ENCODE results near the gene MROH8.
A peak's percentile ranks its signal among the peaks of the same experiment; 100 is the strongest.

Gene MROH8

DNA sequence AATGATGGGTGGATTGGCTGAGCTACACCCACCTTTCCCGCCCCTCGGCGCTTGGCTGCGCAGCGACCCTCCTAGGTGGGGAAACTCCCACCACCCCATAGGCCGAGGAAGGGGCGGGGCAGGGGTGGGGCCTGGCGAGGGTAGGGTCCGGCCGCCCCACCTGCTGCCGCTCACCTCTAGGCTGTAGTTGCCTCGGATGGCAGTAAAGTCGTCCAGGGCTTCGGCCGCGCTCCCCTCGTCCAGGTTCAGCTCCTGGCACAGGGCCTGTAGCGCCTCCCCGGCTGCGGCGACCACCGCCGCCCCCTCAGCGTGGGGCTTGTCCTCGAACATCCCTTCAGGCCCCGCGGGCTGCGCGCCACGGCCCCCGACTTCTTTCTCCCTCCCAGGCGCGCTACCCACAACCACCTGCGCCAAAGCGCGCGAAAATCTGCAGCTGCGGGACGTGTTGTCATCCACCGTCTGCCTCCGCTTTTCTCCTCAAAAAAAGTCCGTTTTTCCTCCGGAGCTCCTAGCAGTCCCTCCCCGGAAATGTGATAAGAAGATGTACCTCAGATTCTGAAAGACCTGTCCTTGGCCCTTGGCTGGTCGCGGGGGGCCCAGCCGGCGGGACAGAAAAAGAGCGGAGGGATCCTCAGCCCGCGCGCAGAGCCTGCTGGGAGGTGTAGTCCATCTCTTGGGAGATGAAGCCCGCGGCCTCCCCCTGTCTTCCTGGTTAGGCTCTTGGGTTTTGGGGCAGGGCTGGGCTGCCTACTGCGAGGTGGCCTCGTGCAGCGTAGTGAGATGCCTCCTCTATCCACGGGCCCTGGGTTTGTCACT lies 83.5 kb downstream of the MROH8 start, which contains the start of gene RBL1 (continued):
- peak; percentile 90 for TF ChIP-seq ZBTB10 (tag by site-specific recombination; IDR thresholded peaks at IDR 0.05)
- TF ChIP-seq KLF9 (tag by site-specific recombination; IDR thresholded peaks at IDR 0.05; ENCODE audit: low read depth): peak; percentile 95
- peak; percentile 55; the same call in 1 of the 2 replicates for TF ChIP-seq REST (tag by site-specific recombination; IDR thresholded peaks at IDR 0.05)
- TF ChIP-seq, protein P1, sequence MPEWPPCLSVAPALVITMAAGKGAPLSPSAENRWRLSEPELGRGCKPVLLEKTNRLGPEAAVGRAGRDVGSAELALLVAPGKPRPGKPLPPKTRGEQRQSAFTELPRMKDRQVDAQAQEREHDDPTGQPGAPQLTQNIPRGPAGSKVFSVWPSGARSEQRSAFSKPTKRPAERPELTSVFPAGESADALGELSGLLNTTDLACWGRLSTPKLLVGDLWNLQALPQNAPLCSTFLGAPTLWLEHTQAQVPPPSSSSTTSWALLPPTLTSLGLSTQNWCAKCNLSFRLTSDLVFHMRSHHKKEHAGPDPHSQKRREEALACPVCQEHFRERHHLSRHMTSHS (tag by site-specific recombination; IDR thresholded peaks at IDR 0.05): 0 out of 2 replicates have a peak, but pooled peaks have one; percentile 52
- peak; percentile 81; the same call in 1 of the 2 replicates for TF ChIP-seq MZF1 (tag by site-specific recombination; IDR thresholded peaks at IDR 0.05; ENCODE audit: borderline replicate concordance)
- peak; percentile 87 for TF ChIP-seq ZSCAN5A (tag by site-specific recombination; IDR thresholded peaks at IDR 0.05)
- TF ChIP-seq, protein P2, sequence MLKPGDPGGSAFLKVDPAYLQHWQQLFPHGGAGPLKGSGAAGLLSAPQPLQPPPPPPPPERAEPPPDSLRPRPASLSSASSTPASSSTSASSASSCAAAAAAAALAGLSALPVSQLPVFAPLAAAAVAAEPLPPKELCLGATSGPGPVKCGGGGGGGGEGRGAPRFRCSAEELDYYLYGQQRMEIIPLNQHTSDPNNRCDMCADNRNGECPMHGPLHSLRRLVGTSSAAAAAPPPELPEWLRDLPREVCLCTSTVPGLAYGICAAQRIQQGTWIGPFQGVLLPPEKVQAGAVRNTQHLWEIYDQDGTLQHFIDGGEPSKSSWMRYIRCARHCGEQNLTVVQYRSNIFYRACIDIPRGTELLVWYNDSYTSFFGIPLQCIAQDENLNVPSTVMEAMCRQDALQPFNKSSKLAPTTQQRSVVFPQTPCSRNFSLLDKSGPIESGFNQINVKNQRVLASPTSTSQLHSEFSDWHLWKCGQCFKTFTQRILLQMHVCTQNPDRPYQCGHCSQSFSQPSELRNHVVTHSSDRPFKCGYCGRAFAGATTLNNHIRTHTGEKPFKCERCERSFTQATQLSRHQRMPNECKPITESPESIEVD (tag by site-specific recombination; IDR thresholded peaks at IDR 0.05): peak; percentile 63
- peak; percentile 48; the same call in 1 of the 2 replicates for TF ChIP-seq ZNF677 (tag by site-specific recombination; IDR thresholded peaks at IDR 0.05)
- peak; percentile 94 for TF ChIP-seq YY1 (tag by site-specific recombination; IDR thresholded peaks at IDR 0.05)
- no peak for TF ChIP-seq ZNF292 (tag by site-specific recombination; IDR thresholded peaks at IDR 0.05; ENCODE audit: borderline replicate concordance, low read depth)
- no peak for TF ChIP-seq ZNF768 (tag by site-specific recombination; IDR thresholded peaks at IDR 0.05)
- peak; percentile 88 for TF ChIP-seq ZBTB48 (tag by site-specific recombination; IDR thresholded peaks at IDR 0.05)
- TF ChIP-seq ZNF48 (tag by site-specific recombination; IDR thresholded peaks at IDR 0.05): no peak
- peak; percentile 80 for TF ChIP-seq TRIM28 (IDR thresholded peaks at IDR 0.05; ENCODE audit: borderline replicate concordance, low read length)
- TF ChIP-seq HOXA7 (CRISPR knock-in tag; IDR thresholded peaks at IDR 0.05; ENCODE audit: borderline replicate concordance): no peak
- TF ChIP-seq ZNF558 (tag by site-specific recombination; IDR thresholded peaks at IDR 0.05): peak; percentile 85
- TF ChIP-seq ZNF561 (tag by site-specific recombination; IDR thresholded peaks at IDR 0.05; ENCODE audit: borderline replicate concordance): peak; percentile 98
- peak; percentile 94 for TF ChIP-seq ZBTB1 (tag by site-specific recombination; IDR thresholded peaks at IDR 0.05)
- TF ChIP-seq ZNF529 (tag by site-specific recombination; IDR thresholded peaks at IDR 0.05; ENCODE audit: insufficient replicate concordance): no peak
- TF ChIP-seq, protein P3, sequence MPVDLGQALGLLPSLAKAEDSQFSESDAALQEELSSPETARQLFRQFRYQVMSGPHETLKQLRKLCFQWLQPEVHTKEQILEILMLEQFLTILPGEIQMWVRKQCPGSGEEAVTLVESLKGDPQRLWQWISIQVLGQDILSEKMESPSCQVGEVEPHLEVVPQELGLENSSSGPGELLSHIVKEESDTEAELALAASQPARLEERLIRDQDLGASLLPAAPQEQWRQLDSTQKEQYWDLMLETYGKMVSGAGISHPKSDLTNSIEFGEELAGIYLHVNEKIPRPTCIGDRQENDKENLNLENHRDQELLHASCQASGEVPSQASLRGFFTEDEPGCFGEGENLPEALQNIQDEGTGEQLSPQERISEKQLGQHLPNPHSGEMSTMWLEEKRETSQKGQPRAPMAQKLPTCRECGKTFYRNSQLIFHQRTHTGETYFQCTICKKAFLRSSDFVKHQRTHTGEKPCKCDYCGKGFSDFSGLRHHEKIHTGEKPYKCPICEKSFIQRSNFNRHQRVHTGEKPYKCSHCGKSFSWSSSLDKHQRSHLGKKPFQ (tag by site-specific recombination; IDR thresholded peaks at IDR 0.05): peak; percentile 66; the same call in 1 of the 2 replicates
- TF ChIP-seq, protein P4, sequence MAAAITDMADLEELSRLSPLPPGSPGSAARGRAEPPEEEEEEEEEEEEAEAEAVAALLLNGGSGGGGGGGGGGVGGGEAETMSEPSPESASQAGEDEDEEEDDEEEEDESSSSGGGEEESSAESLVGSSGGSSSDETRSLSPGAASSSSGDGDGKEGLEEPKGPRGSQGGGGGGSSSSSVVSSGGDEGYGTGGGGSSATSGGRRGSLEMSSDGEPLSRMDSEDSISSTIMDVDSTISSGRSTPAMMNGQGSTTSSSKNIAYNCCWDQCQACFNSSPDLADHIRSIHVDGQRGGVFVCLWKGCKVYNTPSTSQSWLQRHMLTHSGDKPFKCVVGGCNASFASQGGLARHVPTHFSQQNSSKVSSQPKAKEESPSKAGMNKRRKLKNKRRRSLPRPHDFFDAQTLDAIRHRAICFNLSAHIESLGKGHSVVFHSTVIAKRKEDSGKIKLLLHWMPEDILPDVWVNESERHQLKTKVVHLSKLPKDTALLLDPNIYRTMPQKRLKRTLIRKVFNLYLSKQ (tag by site-specific recombination; IDR thresholded peaks at IDR 0.05; ENCODE audit: borderline replicate concordance): no peak
- peak; percentile 95 for TF ChIP-seq SCRT2 (tag by site-specific recombination; IDR thresholded peaks at IDR 0.05)
- TF ChIP-seq ZNF214 (tag by site-specific recombination; IDR thresholded peaks at IDR 0.05; ENCODE audit: borderline replicate concordance): no peak
- peak; percentile 35; the same call in 1 of the 2 replicates for TF ChIP-seq FEZF1 (tag by site-specific recombination; IDR thresholded peaks at IDR 0.05)
- peak; percentile 76 for TF ChIP-seq ZBTB8A (tag by site-specific recombination; IDR thresholded peaks at IDR 0.05)
